Endothelial cell (in vitro differentiated cells): ENCODE results near the gene PRMT7. TPM values are rescaled to one million over a fixed set of nuclear protein-coding genes. Genes with fewer than 3 reads are reported as not detected.

Source experiments
- DNase-seq: peaks from one replicate; pipeline ENCODE4 v3.0.0; 2021; ENCODE audit warnings: low spot score
- H3K27ac Mint-ChIP-seq: one replicate; pipeline ENCODE4 v1.8.0; 2021; ENCODE audit warnings: mixed read lengths, inconsistent platforms; ENCODE audit not compliant: unreplicated experiment
- H3K27me3 Mint-ChIP-seq: one replicate; pipeline ENCODE4 v1.8.0; 2021; ENCODE audit warnings: mild to moderate bottlenecking, moderate library complexity, mixed read lengths, inconsistent platforms; ENCODE audit not compliant: unreplicated experiment
- H3K36me3 Mint-ChIP-seq: one replicate; pipeline ENCODE4 v1.8.0; 2021; ENCODE audit warnings: mild to moderate bottlenecking, low read depth, mixed read lengths, inconsistent platforms; ENCODE audit not compliant: unreplicated experiment
- H3K4me1 Mint-ChIP-seq: one replicate; pipeline ENCODE4 v1.8.0; 2021; ENCODE audit warnings: mild to moderate bottlenecking, mixed read lengths, inconsistent platforms; ENCODE audit not compliant: unreplicated experiment
- H3K4me3 Mint-ChIP-seq: one replicate; pipeline ENCODE4 v1.8.0; 2021; ENCODE audit warnings: mild to moderate bottlenecking, mixed read lengths, inconsistent platforms; ENCODE audit not compliant: unreplicated experiment
- H3K9me3 Mint-ChIP-seq: one replicate; pipeline ENCODE4 v1.8.0; 2021; ENCODE audit warnings: mixed read lengths, inconsistent platforms; ENCODE audit not compliant: unreplicated experiment
- total RNA-seq: library from RNA; stranded (reverse); fragmentation: NEBNext Ultra II Directional; extraction: Animal tissue kit (Norgen Biotek cat#: 25700); gene quantifications from one replicate; pipeline ENCODE4 v1.2.1, GENCODE V29; 2021; ENCODE audit not compliant: unreplicated experiment
- TF ChIP-seq, protein P1 (sequence below): fragments of 200-600 bp; sonication (generic); IDR thresholded peaks from one replicate; pipeline ENCODE4 v1.5.0; 2021; ENCODE audit warnings: antibody characterized with exemption; ENCODE audit not compliant: unreplicated experiment

PRMT7 gene
- total RNA-seq, 1 donor from 2014 or later = 42.8 TPM

DNA sequence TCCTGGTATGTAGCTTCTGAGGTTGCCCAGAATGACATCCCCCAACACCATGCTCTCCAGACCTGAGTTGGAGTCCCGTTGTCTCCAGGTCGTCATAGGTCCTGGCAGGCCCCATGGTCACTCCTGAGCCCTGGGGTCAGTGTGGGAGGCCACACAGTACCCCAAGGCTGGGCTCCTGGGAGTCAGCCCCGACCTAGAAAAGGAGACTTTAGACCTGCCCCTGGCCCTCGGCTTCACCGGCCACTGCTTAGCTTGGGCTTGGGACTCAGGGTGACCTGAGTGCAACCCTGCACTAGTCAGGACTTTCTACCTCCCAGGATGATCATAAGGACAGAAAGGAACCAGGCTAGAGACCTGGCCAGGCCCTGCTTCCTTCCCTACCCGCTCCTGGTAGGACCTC is 65.8 kb downstream of the PRMT7 start:
- H3K36me3 Mint-ChIP-seq = peaks cover 5% of the 10 kb centered on the region

DNA sequence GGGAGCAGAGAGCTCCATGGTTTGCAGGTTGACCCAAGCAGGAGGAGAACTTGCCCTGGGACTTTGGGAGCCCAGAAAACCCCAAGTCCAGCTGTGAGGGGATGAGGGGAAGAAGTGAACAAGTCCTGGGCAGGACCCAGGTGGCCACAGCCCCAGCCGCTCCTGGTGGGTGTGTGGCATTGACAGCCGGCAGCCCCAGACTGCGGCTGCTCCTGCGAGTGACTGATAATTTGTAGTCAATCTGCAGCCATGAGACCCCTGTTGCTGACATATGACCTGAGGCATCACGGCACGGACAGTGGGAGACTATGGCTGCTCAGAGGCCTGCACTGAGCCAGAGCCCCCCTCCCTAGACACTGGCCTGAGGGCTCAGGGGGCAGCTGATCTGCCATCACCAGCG is 66.4 kb downstream of the PRMT7 start:
- H3K36me3 Mint-ChIP-seq = peaks cover 5% of the 10 kb centered on the region
- H3K27me3 Mint-ChIP-seq = peaks cover 4% of the 10 kb centered on the region
- DNase-seq = no peak
- no peaks in the 10 kb centered on the region for H3K4me1 Mint-ChIP-seq
- TF ChIP-seq, protein P1, sequence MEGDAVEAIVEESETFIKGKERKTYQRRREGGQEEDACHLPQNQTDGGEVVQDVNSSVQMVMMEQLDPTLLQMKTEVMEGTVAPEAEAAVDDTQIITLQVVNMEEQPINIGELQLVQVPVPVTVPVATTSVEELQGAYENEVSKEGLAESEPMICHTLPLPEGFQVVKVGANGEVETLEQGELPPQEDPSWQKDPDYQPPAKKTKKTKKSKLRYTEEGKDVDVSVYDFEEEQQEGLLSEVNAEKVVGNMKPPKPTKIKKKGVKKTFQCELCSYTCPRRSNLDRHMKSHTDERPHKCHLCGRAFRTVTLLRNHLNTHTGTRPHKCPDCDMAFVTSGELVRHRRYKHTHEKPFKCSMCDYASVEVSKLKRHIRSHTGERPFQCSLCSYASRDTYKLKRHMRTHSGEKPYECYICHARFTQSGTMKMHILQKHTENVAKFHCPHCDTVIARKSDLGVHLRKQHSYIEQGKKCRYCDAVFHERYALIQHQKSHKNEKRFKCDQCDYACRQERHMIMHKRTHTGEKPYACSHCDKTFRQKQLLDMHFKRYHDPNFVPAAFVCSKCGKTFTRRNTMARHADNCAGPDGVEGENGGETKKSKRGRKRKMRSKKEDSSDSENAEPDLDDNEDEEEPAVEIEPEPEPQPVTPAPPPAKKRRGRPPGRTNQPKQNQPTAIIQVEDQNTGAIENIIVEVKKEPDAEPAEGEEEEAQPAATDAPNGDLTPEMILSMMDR = no peak
- no peaks in the 10 kb centered on the region for H3K9me3 Mint-ChIP-seq
- no peak overlapping the region for H3K27ac Mint-ChIP-seq
- H3K4me3 Mint-ChIP-seq = no peak overlapping the region

More for the DNA sequence above, 65.8 kb downstream of the PRMT7 start:
- no peaks in the 10 kb centered on the region for H3K4me1 Mint-ChIP-seq
- TF ChIP-seq, protein P1 = no peak
- no peaks in the 10 kb centered on the region for H3K9me3 Mint-ChIP-seq
- DNase-seq = no peak
- H3K27me3 Mint-ChIP-seq = peaks cover 2% of the 10 kb centered on the region
- no peak overlapping the region for H3K27ac Mint-ChIP-seq
- H3K4me3 Mint-ChIP-seq = no peak overlapping the region

DNA sequence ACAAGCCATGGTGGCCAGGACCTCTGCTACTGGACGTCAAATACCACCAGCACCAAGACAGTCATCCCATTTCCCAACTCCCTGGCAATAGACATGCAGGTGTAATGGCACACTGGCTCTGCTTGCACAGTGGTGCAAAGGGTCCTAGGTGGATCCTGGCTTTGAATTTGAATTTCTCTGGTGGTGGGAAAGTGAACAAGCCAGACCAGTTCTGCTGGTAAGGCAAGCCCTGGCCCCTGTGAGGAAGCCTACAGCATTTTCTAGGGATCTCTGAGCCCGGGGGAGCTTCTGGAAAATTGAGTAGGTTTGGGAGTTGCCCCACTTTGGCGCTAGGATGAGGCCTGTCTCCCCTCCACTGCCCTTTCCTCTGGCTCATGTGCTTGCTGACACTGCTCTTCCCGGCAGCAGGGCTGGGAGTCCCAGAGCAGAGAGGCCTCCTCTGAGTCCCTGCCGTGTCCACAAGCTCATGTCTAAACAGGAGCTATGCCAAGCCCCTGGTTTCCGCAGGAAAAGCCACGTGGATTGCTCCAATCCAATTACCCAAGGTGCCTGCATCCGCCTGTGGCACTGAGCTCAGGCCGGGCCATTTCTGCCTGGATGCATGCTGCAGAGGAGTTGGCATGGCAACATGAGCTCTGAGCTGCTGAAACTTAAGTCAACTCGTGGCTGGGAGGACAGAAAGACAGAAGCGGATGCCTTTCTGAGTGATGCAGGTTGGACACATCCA is 67.0 kb downstream of the PRMT7 start:
- no peak overlapping the region for H3K27ac Mint-ChIP-seq
- H3K36me3 Mint-ChIP-seq = peaks cover 5% of the 10 kb centered on the region
- peaks cover 4% of the 10 kb centered on the region for H3K27me3 Mint-ChIP-seq
- H3K4me1 Mint-ChIP-seq = no peaks in the 10 kb centered on the region
- DNase-seq = no peak
- TF ChIP-seq, protein P1 = no peak
- no peaks in the 10 kb centered on the region for H3K9me3 Mint-ChIP-seq
- no peak overlapping the region for H3K4me3 Mint-ChIP-seq

DNA sequence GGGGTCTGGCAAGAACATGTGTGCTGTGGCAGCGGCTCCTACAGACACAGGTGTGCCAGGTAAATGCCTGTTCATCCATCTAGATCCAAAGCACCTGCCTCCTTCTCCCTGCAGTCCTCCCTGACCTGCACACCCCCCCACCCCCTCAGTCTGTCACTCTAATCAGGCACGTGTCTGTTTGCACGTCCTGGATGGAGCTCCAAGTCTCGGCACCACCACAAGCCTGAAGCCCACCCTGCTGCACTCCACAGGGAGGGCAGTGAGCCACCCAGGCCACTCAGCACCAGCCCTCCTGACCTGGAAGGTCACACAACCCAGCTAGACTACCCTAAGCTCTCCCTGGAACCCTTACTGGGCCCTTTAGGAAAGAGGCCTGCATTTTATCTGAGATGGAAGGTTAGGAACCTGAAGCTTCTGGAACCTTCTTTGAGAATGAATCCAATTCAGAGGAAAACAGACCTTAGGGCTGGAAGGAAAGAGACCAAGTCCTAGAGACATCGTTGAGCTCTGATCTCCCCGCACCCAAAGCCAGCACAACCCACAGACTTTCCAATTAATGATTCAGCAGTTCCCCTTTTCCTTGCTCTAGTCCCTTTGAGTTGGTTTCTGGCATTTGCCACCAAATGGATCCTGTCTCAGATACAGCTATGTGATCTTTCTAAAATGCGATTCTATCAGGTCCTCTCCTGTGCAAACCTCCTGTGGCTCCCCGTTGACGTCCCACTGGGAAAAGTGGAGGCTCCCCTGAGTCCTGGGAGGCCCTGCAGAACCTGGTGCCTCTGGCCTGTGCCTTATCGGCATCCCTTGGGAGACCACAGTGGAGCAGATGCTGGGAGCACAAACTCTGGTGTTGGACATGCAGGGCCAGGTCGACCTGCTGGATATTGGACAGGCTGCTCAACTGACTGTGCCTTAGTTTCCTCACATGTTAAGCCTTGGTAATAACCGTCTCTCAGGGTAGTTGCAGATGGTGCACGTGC is 67.9 kb downstream of the PRMT7 start:
- H3K27me3 Mint-ChIP-seq = peaks cover 4% of the 10 kb centered on the region
- H3K9me3 Mint-ChIP-seq = no peaks in the 10 kb centered on the region
- no peak for DNase-seq
- TF ChIP-seq, protein P1 = no peak
- H3K36me3 Mint-ChIP-seq = peaks cover 5% of the 10 kb centered on the region
- H3K4me1 Mint-ChIP-seq = no peaks in the 10 kb centered on the region
- no peak overlapping the region for H3K4me3 Mint-ChIP-seq
- no peak overlapping the region for H3K27ac Mint-ChIP-seq
